Stimulated activated CD8-positive, alpha-beta memory T cell treated with anti-CD3 and anti-CD28 coated beads, Interleukin-4, amount 100 ng/mL, for 4 hours (primary cell): Measurements from ENCODE around the gene TMEM144.
"Not testable (repeated sequence)": the region's sequence is repeated elsewhere in the genome, so short reads cannot be mapped to it uniquely, and the experiment has no call there.

Source experiments
- DNase-seq, 2 donors: peaks; one replicate each; pipeline ENCODE4 v3.0.0-alpha.2; 2020; ENCODE audit warnings: low read depth in 2 of 2, low spot score in 1 of 2

Gene TMEM144

DNA sequence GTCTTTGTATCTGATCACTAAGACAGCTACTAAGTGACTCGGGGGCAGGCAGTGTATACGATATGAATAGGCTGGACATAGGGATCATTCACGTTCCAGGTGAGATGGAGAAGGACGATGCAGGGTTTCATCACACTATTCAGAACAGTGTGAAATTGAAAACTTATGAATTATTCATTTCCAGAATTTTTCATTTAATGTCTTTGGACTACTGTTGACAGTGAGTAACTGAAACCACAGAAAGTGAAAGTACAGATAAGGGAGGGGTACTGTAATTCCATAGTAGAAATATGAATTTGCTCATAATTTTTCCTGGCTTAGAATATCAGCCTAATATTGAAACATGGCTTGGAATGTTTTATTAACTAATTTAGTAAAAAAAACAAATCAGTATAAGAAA lies 24.4 kb downstream of the TMEM144 start:
- no peak for DNase-seq

DNA sequence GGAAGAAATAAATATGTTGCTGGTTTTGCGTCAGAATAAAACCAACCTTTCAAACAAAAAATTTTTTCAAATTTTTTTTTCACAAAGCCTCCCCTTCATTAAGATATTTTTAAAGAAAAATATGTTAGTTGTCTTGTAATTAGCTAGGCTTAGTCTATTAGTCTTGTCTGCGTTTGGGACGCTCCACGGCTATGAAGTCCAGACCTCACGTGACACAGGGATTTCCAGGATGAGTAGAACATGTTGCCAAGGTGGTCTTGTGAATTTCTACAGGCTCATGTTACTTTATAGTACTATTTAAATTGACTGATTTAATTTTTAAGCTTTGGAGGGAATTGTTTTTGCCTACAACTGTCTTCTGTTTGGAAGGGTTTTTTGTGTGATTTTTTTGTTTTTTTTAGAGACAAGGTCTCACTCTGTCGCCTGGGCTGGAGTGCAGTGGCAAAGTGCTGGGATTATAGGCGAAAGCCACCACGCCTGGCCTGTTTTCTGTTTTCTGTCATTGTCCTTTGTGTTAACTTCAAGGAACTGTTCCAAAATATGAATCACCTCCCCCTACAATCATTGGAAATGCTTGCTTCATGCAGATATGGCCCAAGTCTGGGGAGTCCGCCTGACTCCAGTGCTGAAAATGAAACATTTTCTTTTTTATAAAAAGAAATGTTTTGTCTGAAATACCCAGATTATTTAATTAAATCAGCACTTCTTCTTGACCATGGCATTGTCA lies 26.2 kb downstream of the TMEM144 start:
- DNase-seq, result no peak

GRCh38 chr4:158238575-158238974 lies 28.3 kb downstream of the TMEM144 start:
- DNase-seq, result no peak

DNA sequence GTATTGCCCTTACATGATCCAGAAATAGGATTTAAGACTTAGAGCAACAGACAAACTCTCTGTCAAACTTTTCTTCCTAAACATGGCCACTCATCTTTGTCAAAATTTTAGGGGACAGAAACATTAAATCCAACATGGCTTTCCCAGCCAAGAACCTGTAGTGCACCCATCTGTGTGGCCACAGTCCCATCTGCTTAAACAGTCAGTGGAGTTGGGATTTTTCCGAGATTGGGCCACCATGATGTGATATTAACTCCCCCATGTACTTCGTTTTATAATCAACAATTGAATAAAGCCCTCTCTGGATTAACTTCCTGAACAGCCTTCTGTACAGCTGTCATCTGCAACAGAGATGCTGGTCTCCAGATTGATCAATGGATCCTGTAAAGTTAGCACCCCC lies 28.9 kb downstream of the TMEM144 start:
- no peak for DNase-seq

DNA sequence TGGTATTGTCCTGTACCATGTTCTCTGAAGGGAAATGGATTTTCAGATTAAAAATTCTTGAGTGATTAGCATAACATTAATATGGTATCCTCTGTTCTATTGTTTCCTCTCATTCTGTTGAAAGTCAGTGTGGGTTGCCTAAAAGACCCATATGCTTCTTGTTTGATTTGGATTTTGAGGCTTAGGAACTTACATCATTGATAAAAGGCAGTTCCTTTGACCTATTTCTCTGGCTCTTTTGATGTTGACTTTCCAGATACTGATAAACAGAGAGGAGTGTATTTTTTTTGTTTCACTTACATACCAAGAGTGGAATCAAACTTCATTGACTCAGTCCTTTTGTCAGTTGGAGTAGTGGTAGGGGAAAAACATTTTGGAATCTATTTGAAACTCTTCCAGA lies 32.8 kb downstream of the TMEM144 start:
- DNase-seq, result no peak

DNA sequence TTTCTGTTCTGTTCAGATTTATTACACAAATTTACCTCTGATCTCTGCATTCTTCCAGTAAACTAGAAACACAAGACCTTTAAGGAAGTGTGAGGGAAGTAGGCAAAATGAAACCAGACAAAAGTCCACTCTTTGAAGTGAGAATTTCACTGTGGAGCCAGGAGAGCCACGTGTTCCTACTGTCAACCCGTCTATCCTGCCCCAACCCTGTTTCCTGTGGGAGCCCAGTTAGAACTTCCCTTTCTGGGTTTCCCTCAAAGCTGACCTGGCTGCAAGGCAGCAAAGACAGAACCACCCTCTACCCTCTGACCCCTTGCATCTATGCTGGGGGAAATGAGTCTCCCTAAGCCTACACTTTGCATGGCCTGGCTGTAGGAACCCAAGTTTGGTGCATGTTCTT lies 40.0 kb downstream of the TMEM144 start:
- no peak for DNase-seq

DNA sequence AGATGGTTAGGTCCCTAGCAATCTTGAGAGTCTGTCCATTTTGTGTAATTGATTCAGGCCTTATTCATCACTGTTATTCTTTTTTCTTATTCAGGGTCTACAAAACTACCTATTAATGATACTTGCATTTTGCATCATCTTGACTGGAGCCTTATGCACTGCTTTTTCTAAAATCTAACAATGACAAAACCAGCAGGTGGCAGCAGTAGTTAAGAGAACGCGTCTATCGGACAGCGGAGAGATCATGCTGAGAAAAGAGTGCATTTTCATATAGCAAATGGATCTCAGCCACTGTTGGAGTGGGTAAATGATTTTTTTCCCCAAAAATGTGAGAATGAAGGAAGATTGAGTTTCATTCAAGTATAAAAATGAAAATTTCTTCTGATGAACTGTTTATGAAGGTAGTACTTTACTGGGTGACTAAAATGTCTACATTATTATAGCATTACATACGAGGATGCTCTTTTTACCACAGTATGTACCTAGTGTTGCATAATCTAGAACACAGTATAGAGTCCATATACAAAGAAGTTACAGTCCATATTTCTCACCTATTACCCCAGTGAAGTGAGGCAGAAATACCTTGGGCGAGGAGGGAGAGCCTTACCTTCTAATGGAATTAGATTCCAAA lies 43.2 kb downstream of the TMEM144 start:
- DNase-seq, result no peak

DNA sequence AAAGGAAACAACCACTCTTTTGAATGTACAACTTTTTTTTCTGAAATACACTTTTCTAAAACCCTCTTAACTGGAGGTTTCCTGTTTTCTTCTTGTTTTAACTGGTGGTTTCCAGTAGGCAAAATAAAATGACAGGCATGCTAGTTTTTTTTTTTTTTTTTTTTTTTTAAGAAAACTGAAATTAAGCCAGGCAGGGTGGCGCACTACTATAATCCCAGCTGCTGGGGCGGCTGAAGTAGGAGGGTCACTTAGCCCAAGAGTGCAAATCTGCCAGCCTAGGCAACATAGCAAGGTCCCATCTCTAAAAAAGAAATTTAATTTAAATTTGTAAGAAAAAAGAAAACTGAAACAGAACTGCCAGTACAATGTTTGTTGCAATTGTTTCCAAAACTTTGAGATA lies 44.0 kb downstream of the TMEM144 start:
- no peak for DNase-seq

GRCh38 chr4:158255727-158256324 lies 45.5 kb downstream of the TMEM144 start:
- no peak for DNase-seq

- DNase-seq, result no peak
These were observed 49.8 kb downstream of the TMEM144 start for GRCh38 chr4:158259955-158260575.

DNA sequence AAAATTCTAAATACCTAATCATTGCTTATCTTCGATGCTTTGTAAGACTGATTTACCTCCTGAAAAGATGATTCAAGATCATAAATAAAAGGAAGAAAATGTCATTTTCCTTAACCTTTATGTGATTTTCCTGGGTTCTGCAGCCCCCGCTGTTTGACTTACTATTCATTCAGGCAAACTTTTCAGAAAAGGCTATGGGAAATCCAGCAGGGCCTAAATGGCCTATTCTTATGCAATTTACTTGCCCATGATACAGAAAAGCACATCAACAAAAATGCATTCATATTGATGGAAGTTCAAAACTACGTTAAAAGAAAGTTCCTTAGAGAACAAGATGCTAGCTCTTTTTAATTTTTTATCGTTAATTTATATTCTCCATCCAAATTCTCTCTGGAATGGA lies 51.2 kb downstream of the TMEM144 start:
- DNase-seq, result no peak

- DNase-seq, result no peak
These were observed 58.3 kb downstream of the TMEM144 start for GRCh38 chr4:158268553-158268952.

DNA sequence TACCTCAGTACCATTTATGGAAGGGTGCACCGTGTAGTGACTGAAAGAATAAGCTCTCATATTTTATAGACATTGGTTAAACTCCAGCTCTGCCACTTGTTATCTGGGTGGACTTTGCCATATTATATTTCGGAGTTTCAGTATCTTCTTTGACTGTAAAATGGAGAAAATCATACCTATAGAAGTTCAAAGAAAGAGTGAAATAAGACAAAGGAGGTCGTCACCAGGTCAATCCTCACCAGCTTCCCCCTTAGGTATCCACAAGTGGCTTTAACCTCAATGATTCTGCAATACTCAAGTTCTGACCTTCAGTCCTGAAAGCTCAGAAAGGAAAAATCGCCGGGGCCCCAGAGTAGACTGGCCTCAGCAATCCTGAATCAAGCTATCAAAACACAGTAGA lies 64.3 kb downstream of the TMEM144 start:
- no peak for DNase-seq

DNA sequence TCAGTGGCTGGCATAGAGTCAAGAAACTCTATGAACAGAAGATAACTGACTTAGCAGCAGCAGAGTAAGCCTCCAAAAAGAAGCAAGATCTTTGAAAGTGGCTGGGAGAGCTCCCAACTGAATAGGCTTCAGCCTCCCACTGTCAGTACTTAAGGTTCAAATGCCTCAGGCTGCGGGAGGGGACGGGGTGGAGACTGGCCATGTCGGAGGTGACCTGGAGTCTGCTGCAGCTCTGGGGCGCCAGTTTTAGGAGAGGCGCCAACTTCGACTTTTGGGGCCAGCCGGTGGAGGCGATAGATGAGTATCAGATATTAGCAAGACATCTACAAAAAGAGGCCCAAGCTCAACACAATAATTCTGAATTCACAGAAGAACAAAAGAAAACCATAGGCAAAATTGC lies 67.3 kb downstream of the TMEM144 start:
- no peak for DNase-seq

GRCh38 chr4:158279052-158279451 lies 68.8 kb downstream of the TMEM144 start:
- DNase-seq, result not testable (repeated sequence)

- no peak for DNase-seq
These were observed 70.6 kb downstream of the TMEM144 start for GRCh38 chr4:158280856-158281255.

GRCh38 chr4:158282252-158282651 lies 72.0 kb downstream of the TMEM144 start:
- no peak for DNase-seq

DNA sequence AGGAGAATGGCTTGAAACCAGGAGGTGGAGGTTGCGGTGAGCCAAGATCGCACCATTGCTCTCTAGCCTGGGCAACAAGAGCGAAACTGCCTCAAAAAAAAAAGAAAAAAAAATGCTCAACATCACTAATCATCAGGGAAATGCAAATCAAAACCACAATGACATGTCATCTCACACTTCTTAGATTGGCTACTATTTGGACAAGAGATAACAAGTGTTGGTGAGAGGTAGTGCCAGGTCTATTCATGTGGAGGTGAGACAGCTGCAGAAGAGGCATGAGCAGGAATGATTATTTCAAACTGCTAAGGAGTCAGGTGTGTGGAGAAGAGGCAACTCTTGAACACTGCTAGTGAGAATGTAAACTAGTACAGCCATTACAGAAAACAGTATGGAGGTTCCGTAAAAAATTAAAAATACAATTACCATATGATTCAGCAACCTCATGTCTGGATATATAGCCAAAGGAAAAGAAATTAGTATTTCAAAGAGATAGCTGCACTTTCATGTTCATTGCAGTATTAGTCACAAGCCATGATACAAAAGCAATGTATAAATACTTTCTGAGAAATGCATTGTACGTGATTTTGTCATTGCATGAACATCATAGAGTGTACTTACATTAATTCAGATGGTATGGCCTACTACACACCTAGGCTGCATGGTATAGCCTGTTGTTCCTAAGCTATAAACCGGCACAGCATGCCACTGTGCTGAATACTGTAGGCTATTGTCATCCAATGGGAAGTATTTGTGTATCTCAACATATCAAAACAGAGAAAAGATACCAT lies 75.3 kb downstream of the TMEM144 start:
- no peak for DNase-seq

DNA sequence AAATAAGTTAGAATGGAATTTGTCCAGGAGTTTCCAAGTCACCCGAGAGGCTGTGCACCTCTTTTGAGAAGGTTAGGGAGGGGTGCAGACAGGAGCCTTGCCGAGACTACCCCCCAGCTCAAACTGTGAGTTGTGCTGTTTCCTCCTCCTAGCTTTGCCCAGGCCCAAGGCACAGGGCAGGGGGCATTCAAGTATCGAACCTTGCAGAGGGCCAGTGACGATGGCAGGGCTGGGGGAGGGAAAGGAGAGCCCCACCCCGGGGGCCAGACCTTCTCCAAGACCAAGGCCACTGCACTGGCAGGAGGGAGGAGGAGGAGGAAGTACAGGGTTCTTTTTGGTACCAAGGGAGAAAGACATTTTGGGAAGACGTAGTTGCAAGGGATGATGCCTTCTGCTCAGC lies 80.6 kb downstream of the TMEM144 start:
- DNase-seq, result no peak

DNA sequence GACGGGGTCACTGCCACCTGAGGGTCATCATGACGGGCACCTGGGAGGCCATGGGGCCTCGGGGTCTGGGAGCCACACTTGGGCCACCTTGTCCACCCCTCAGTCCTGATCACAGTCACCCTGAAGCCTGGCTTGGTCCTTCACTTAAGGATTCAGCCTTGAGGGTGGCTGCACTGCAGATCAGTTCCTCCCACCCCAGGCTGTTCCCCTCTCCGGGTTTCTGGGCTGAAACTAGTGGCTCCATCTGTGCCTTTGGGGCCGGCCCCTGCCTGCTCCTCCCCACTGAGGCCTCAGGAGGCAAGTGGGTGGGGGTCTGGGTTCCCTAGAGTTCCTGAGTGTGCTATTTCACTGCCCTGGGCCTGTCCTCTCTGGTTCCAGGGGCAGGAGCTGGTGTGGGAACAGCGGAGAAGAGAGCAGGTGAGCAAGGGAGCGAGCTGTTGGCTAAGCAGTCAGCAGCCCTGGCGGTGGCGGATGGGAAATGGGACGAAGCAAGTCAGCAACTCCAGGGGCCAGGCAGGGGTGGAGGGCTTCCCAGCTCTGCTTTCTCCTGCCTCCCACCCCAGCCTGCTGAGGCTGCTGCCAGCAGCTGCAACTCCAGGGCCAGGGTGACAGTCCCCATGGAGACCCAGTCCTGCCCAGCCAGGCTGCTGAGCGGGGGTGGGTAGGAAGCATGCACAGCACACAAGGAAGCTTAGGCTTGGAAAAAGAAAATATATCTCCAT lies 81.2 kb downstream of the TMEM144 start:
- DNase-seq, result no peak

- DNase-seq, result no peak
These were observed 81.9 kb downstream of the TMEM144 start for GRCh38 chr4:158292156-158292555.
